HepG2 (cell line): ENCODE measurements around the gene APOD. TPM values are rescaled to one million over a fixed set of nuclear protein-coding genes. Genes with fewer than 3 reads are reported as not detected.

Experiments
- ATAC-seq: fragments of 200-7000 bp; cut with Tn5 transposase; 3 replicates; pipeline ENCODE4 v1.9.1; 2020; ENCODE audit warnings: mild to moderate bottlenecking, moderate library complexity
- BruUV-seq: library from RNA; stranded (reverse); fragments of 400-500 nt; replicated peaks from 2 replicates; lab custom pipeline; 2021; lab: Mats Ljungman, UMichigan
- CTCF ChIA-PET: fragments of 300-600 bp; formaldehyde crosslinking; extraction: SDS; loops from one replicate; lab custom pipeline; 2021; ENCODE audit warnings: low total read pairs, inconsistent platforms, low intra/inter-chr PET ratio; lab: Yijun Ruan, JAX
- POLR2A ChIA-PET: fragments of 350-600 bp; sonication (Branson Sonifier 250); formaldehyde crosslinking; loops from one replicate; lab custom pipeline; 2020; ENCODE audit warnings: antibody characterized with exemption, inconsistent platforms; lab: Yijun Ruan, JAX
- DNase-seq: peaks from one replicate; pipeline ENCODE4 v3.0.0-alpha.2; 2015; ENCODE audit warnings: low spot score
- FAIRE-seq: peaks from 3 replicates; lab custom pipeline; 2011; peaks lifted over from hg19 to GRCh38; lab: Jason Lieb, UNC
- H2AFZ ChIP-seq: one replicate; pipeline ENCODE4 v1.6.1; 2011; ENCODE audit warnings: low read length, inconsistent platforms
- H3K27ac ChIP-seq: fragments of 300-600 bp; 3 replicates; pipeline ENCODE4 v1.8.0; 2011; ENCODE audit warnings: mixed run types, mild to moderate bottlenecking, mixed read lengths, low read length, inconsistent platforms; ENCODE audit not compliant: insufficient read depth; ENCODE audit errors: extremely low read length
- H3K27me3 ChIP-seq, 2 experiments: fragments of 200-600 bp in 1 of 2; 2 replicates in 1 of 2; 3 replicates in 1 of 2; pipeline versions ENCODE4 v1.6.0 to v1.8.0; 2011; ENCODE audit warnings: low read length in 2 of 2, mild to moderate bottlenecking in 2 of 2, moderate library complexity in 2 of 2, inconsistent platforms in 1 of 2; ENCODE audit not compliant: insufficient read depth in 2 of 2, control insufficient read depth in 1 of 2
- H3K36me3 ChIP-seq, 2 experiments: fragments of 200-600 bp in 1 of 2; replicated peaks in 1 of 2; 2 replicates in 1 of 2; 3 replicates in 1 of 2; pipeline versions ENCODE4 v1.5.1 to v1.8.0; 2011; ENCODE audit warnings: low read length in 2 of 2, inconsistent platforms in 1 of 2; ENCODE audit not compliant: insufficient read depth in 2 of 2, control insufficient read depth in 1 of 2
- H3K4me1 ChIP-seq: 2 replicates; pipeline ENCODE4 v1.5.1; 2012; ENCODE audit warnings: low read length, inconsistent platforms; ENCODE audit not compliant: insufficient read depth
- H3K4me2 ChIP-seq: 2 replicates; pipeline ENCODE4 v1.6.0; 2011; ENCODE audit warnings: low read depth, low read length, inconsistent platforms
- H3K4me3 ChIP-seq, 3 experiments: fragments of 200-600 bp in 1 of 3; sonication (generic), shearing (Covaris generic) in 1 of 3; replicated peaks in 1 of 3; 2 replicates each; pipeline ENCODE4 v1.5.1; 2011 to 2016; ENCODE audit warnings: low read length in 3 of 3, inconsistent platforms in 2 of 3, low read depth in 2 of 3, mild to moderate bottlenecking in 2 of 3, control low read depth in 1 of 3, mixed read lengths in 1 of 3; ENCODE audit not compliant: insufficient read depth in 1 of 3
- H3K79me2 ChIP-seq: one replicate; pipeline ENCODE4 v1.6.1; 2011; ENCODE audit warnings: low read length, inconsistent platforms; ENCODE audit not compliant: insufficient read depth
- H3K9ac ChIP-seq: 2 replicates; pipeline ENCODE4 v1.6.0; 2011; ENCODE audit warnings: mild to moderate bottlenecking, low read depth, low read length, inconsistent platforms; ENCODE audit not compliant: insufficient read depth
- H3K9me3 ChIP-seq: 2 replicates; pipeline ENCODE4 v1.5.1; 2012; ENCODE audit warnings: mild to moderate bottlenecking, low read length
- H4K20me1 ChIP-seq: 2 replicates; pipeline ENCODE4 v1.6.0; 2011; ENCODE audit warnings: inconsistent platforms, mild to moderate bottlenecking, low read length, moderate library complexity; ENCODE audit not compliant: insufficient read depth
- CEBPB ChIP-seq: IDR thresholded peaks from 2 replicates; pipeline ENCODE4 v1.6.1; 2011; ENCODE audit warnings: low read depth, low read length, improper control_type of control experiment, borderline replicate concordance
- EP300 ChIP-seq, 3 experiments: sonication (generic) in 1 of 3; formaldehyde crosslinking in 1 of 3; IDR thresholded peaks; 2 replicates each; pipeline versions ENCODE4 v1.5.1 to v1.6.1; 2011 to 2020; ENCODE audit warnings: low read depth in 2 of 3, low read length in 2 of 3, borderline replicate concordance in 1 of 3, improper control_type of control experiment in 1 of 3, mild to moderate bottlenecking in 1 of 3, missing genetic modification reagents in 1 of 3, moderate library complexity in 1 of 3
- IRX3 ChIP-seq: sonication (generic); formaldehyde crosslinking; IDR thresholded peaks from 2 replicates; pipeline ENCODE4 v1.8.1; 2023; ENCODE audit warnings: mild to moderate bottlenecking, low read depth, missing genetic modification reagents, borderline replicate concordance
- KLF12 ChIP-seq: sonication (generic); formaldehyde crosslinking; IDR thresholded peaks from 2 replicates; pipeline ENCODE4 v1.4.0; 2020; ENCODE audit warnings: missing genetic modification reagents, borderline replicate concordance
- RBM22 ChIP-seq: fragments of 200-400 bp; formaldehyde crosslinking; optimal IDR thresholded peaks from 2 replicates; pipeline ENCODE3; 2017; ENCODE audit warnings: mild to moderate bottlenecking, low read length, moderate library complexity
- SAP130 ChIP-seq: IDR thresholded peaks from 2 replicates; pipeline ENCODE4 v1.6.1; 2016; ENCODE audit warnings: low read depth
- SMARCC2 ChIP-seq: fragments of 450-650 bp; IDR thresholded peaks from 2 replicates; pipeline ENCODE4 v1.6.1; 2017; ENCODE audit warnings: antibody characterized with exemption, mild to moderate bottlenecking
- ZBTB21 ChIP-seq: sonication (generic); formaldehyde crosslinking; IDR thresholded peaks from 2 replicates; pipeline ENCODE4 v1.4.0; 2020; ENCODE audit warnings: missing genetic modification reagents
- ZNF224 ChIP-seq: sonication (generic); formaldehyde crosslinking; IDR thresholded peaks from 2 replicates; pipeline ENCODE4 v1.5.0; 2020; ENCODE audit warnings: mild to moderate bottlenecking, missing genetic modification reagents
- ZNF644 ChIP-seq: IDR thresholded peaks from 2 replicates; pipeline ENCODE4 v1.6.1; 2016; ENCODE audit warnings: low read depth
- ZNF761 ChIP-seq: sonication (generic); formaldehyde crosslinking; conservative IDR thresholded peaks from 2 replicates; pipeline ENCODE4 v1.4.0; 2020; ENCODE audit warnings: mild to moderate bottlenecking, missing genetic modification reagents
- WGBS: methylation state at CpG from one replicate; pipeline ENCODE4 v1.1.6; 2017; ENCODE audit warnings: low lambda C conversion rate; 5-methylcytosine and 5-hydroxymethylcytosine counted together
- in situ Hi-C: cut with HindIII; loops from 2 replicates; pipeline ENCODE4 v1.10.0; 2017; ENCODE audit warnings: low pct_unique_long_range_greater_than_20kb; ENCODE audit not compliant: extremely low pct_ligation_motif_present
- intact Hi-C: fragments of 100-400 bp; cut with micrococcal nuclease; formaldehyde crosslinking; loops from one replicate; pipeline ENCODE4 v1.10.0; 2022; ENCODE audit not compliant: unreplicated experiment
- polyA plus RNA-seq, 8 experiments: library from polyadenylated mRNA; depleted of rRNA in 3 of 8; stranded (reverse) in 7 of 8; unstranded in 1 of 8; fragments of >200 nt; fragmentation: Illumina TruSeq in 4 of 8; extraction: Trizol in 4 of 8; gene quantifications; 2 replicates each; pipeline versions ENCODE4 v1.2.1 to v1.2.3, GENCODE V29; 2011 to 2016; ENCODE audit warnings: low read depth in 4 of 8, missing spikeins in 1 of 8, mixed read lengths in 1 of 8; ENCODE audit not compliant: insufficient read depth in 1 of 8
- total RNA-seq, 5 experiments: library from RNA; depleted of rRNA; stranded (reverse); fragments of >200 nt; fragmentation: Illumina TruSeq; extraction: Trizol; gene quantifications; 2 replicates each; pipeline ENCODE4 v1.2.3, GENCODE V29; 2016; ENCODE audit warnings: low read depth in 1 of 5
- TF ChIP-seq, protein P1 (sequence below): sonication (generic); formaldehyde crosslinking; IDR thresholded peaks from 2 replicates; pipeline ENCODE4 v1.5.1; 2020; ENCODE audit warnings: mild to moderate bottlenecking, missing genetic modification reagents, borderline replicate concordance
- TF ChIP-seq, protein P2 (sequence below): sonication (generic); formaldehyde crosslinking; IDR thresholded peaks from 2 replicates; pipeline ENCODE4 v1.4.0; 2020; ENCODE audit warnings: low read depth, missing genetic modification reagents
- TF ChIP-seq, protein P3 (sequence below): sonication (generic); formaldehyde crosslinking; IDR thresholded peaks from 2 replicates; pipeline ENCODE4 v1.8.1; 2023; ENCODE audit warnings: mild to moderate bottlenecking, moderate library complexity, missing genetic modification reagents

The APOD gene
- total and polyA plus RNA-seq, 2 of the 13 experiments (the other 11 are each of a cell fraction or from before 2014, with no cell fraction given): not detected

DNA sequence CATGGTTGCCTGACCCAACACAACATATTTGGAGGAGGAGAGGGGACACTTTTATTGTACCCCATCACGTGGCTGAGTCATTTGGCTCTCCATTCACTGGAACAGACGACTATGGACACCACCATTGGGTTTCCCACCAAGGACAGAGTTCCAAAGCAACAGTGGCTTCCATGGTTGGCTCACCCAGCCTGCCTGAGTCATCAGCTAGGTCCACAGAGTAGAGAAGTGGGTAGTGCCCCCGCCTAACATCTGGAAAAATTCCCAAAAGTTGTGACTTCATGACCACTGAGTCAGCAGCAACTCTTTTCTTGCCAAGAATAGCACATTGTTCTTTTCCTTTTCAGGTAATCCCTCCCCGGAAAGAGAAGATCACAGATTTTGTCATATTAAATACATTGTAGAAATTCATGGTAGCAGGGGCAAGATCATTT is 37.6 kb downstream of the APOD start:
- no peaks in the 10 kb centered on the region for H3K36me3 ChIP-seq
- WGBS: 42% methylated on average over 4 of the region's 4 CpGs
- no peak for ATAC-seq
- no peaks in the 10 kb centered on the region for H3K9me3 ChIP-seq
- no peak for FAIRE-seq
- no peak overlapping the region for H3K4me3 ChIP-seq
- no peak overlapping the region for H3K9ac ChIP-seq
- no TSS peak for BruUV-seq
- H3K4me2 ChIP-seq: no peak overlapping the region
- intact Hi-C loops: loop anchor here (10.0 kb wide), 1 partner anchor 1421 kb away; no protein-coding TSS in a partner anchor
- peaks cover 14% of the 10 kb centered on the region for H3K79me2 ChIP-seq
- in situ Hi-C loops: no loop called here
- POLR2A ChIA-PET: no interaction called here
- peaks cover 78% of the 10 kb centered on the region for H3K4me1 ChIP-seq
- H3K27ac ChIP-seq: no peak overlapping the region
- DNase-seq: peak; percentile 62
- H2AFZ ChIP-seq: no peak overlapping the region
- CTCF ChIA-PET: no interaction called here
- peaks cover 9% of the 10 kb centered on the region; the same call in 1 of the 2 replicates for H4K20me1 ChIP-seq
- no peaks in the 10 kb centered on the region; a peak in 1 of 5 replicates for H3K27me3 ChIP-seq
- TF ChIP-seq ZNF644 (peak; percentile 94), ZNF761 (CRISPR knock-in tag) (no peak), IRX3 (CRISPR knock-in tag) (no peak), SAP130 (CRISPR knock-in tag) (peak; percentile 31), CEBPB (no peak), EP300 (IDR thresholded peaks at IDR 0.05; ENCODE audit: low read depth in 2 of 2, low read length in 2 of 2) (peak in 1 of 2 experiments; percentile 22; a peak in 1 of 4 replicates), EP300 (CRISPR knock-in tag; IDR thresholded peaks at IDR 0.05; ENCODE audit: borderline replicate concordance) (no peak), ZBTB21 (0 out of 2 replicates have a peak, but pooled peaks have one; percentile 16), RBM22 (no peak), SMARCC2 (no peak), ZNF224 (CRISPR knock-in tag) (no peak), KLF12 (no peak)
- TF ChIP-seq, protein P1, sequence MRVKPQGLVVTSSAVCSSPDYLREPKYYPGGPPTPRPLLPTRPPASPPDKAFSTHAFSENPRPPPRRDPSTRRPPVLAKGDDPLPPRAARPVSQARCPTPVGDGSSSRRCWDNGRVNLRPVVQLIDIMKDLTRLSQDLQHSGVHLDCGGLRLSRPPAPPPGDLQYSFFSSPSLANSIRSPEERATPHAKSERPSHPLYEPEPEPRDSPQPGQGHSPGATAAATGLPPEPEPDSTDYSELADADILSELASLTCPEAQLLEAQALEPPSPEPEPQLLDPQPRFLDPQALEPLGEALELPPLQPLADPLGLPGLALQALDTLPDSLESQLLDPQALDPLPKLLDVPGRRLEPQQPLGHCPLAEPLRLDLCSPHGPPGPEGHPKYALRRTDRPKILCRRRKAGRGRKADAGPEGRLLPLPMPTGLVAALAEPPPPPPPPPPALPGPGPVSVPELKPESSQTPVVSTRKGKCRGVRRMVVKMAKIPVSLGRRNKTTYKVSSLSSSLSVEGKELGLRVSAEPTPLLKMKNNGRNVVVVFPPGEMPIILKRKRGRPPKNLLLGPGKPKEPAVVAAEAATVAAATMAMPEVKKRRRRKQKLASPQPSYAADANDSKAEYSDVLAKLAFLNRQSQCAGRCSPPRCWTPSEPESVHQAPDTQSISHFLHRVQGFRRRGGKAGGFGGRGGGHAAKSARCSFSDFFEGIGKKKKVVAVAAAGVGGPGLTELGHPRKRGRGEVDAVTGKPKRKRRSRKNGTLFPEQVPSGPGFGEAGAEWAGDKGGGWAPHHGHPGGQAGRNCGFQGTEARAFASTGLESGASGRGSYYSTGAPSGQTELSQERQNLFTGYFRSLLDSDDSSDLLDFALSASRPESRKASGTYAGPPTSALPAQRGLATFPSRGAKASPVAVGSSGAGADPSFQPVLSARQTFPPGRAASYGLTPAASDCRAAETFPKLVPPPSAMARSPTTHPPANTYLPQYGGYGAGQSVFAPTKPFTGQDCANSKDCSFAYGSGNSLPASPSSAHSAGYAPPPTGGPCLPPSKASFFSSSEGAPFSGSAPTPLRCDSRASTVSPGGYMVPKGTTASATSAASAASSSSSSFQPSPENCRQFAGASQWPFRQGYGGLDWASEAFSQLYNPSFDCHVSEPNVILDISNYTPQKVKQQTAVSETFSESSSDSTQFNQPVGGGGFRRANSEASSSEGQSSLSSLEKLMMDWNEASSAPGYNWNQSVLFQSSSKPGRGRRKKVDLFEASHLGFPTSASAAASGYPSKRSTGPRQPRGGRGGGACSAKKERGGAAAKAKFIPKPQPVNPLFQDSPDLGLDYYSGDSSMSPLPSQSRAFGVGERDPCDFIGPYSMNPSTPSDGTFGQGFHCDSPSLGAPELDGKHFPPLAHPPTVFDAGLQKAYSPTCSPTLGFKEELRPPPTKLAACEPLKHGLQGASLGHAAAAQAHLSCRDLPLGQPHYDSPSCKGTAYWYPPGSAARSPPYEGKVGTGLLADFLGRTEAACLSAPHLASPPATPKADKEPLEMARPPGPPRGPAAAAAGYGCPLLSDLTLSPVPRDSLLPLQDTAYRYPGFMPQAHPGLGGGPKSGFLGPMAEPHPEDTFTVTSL (CRISPR knock-in tag): no peak
- TF ChIP-seq, protein P2, sequence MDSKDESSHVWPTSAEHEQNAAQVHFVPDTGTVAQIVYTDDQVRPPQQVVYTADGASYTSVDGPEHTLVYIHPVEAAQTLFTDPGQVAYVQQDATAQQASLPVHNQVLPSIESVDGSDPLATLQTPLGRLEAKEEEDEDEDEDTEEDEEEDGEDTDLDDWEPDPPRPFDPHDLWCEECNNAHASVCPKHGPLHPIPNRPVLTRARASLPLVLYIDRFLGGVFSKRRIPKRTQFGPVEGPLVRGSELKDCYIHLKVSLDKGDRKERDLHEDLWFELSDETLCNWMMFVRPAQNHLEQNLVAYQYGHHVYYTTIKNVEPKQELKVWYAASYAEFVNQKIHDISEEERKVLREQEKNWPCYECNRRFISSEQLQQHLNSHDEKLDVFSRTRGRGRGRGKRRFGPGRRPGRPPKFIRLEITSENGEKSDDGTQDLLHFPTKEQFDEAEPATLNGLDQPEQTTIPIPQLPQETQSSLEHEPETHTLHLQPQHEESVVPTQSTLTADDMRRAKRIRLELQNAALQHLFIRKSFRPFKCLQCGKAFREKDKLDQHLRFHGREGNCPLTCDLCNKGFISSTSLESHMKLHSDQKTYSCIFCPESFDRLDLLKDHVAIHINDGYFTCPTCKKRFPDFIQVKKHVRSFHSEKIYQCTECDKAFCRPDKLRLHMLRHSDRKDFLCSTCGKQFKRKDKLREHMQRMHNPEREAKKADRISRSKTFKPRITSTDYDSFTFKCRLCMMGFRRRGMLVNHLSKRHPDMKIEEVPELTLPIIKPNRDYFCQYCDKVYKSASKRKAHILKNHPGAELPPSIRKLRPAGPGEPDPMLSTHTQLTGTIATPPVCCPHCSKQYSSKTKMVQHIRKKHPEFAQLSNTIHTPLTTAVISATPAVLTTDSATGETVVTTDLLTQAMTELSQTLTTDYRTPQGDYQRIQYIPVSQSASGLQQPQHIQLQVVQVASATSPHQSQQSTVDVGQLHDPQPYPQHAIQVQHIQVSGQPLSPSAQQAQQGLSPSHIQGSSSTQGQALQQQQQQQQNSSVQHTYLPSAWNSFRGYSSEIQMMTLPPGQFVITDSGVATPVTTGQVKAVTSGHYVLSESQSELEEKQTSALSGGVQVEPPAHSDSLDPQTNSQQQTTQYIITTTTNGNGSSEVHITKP (CRISPR knock-in tag): 0 out of 2 replicates have a peak, but pooled peaks have one; percentile 29
- TF ChIP-seq, protein P3, sequence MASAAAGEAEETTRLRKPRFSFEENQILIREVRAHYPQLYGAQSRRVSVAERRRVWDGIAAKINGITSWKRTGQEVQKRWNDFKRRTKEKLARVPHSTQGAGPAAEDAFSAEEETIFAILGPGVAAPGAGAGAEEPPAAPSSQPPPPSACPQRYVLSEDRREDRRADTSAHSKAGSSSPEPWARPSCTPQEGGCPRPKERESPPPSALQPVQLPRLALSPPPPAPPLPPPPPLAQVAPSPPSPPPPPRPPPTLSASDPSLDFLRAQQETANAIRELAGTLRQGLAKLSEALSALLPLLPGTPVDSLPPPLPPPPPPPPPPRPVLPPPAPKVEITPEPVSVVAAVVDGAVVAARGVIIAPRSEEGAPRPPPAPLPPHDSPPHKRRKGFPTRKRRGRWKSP (CRISPR knock-in tag): no peak
